SK-N-MC (cell line): ENCODE data around the gene ASPSCR1.
"Not testable (repeated sequence)": the region's sequence is repeated elsewhere in the genome, so short reads cannot be mapped to it uniquely, and the experiment has no call there.

ENCODE experiments used
- FOXP2 ChIP-seq: optimal IDR thresholded peaks from 2 replicates; pipeline ENCODE3; 2011; ENCODE audit warnings: mild to moderate bottlenecking, moderate library complexity; ENCODE audit not compliant: insufficient read depth; ENCODE audit errors: extremely low read length, control extremely low read depth
- POLR2AphosphoS5 ChIP-seq: IDR thresholded peaks from 2 replicates; pipeline ENCODE4 v1.6.1; 2012; ENCODE audit warnings: mild to moderate bottlenecking, low read depth, low read length, borderline replicate concordance

GRCh38 chr17:81981511-81981910 lies 4.1 kb downstream of the ASPSCR1 start:
- not testable (repeated sequence) for TF ChIP-seq POLR2AphosphoS5, FOXP2
